HUES48 (cell line): Measurements from ENCODE around the gene SYNJ2.

Experiments used
- H3K27ac ChIP-seq: one replicate; pipeline ENCODE4 v1.7.0; 2013; ENCODE audit warnings: low read depth, low read length, inconsistent platforms
- H3K27me3 ChIP-seq: 2 replicates; pipeline ENCODE4 v1.6.1; 2013; ENCODE audit warnings: mild to moderate bottlenecking, low read length; ENCODE audit not compliant: control insufficient read depth, insufficient read depth
- H3K36me3 ChIP-seq: 2 replicates; pipeline ENCODE4 v1.6.1; 2013; ENCODE audit warnings: low read length; ENCODE audit not compliant: control insufficient read depth, insufficient read depth
- H3K4me1 ChIP-seq: 2 replicates; pipeline ENCODE4 v1.6.1; 2013; ENCODE audit warnings: mild to moderate bottlenecking, low read length; ENCODE audit not compliant: control insufficient read depth, insufficient read depth
- H3K4me3 ChIP-seq: 2 replicates; pipeline ENCODE4 v1.5.1; 2013; ENCODE audit warnings: mild to moderate bottlenecking, low read depth, low read length
- H3K9ac ChIP-seq: 2 replicates; pipeline ENCODE4 v1.6.1; 2013; ENCODE audit warnings: mild to moderate bottlenecking, low read depth, low read length, moderate library complexity
- H3K9me3 ChIP-seq: 2 replicates; pipeline ENCODE4 v1.6.1; 2013; ENCODE audit warnings: low read length; ENCODE audit not compliant: control insufficient read depth, insufficient read depth

SYNJ2 gene

DNA sequence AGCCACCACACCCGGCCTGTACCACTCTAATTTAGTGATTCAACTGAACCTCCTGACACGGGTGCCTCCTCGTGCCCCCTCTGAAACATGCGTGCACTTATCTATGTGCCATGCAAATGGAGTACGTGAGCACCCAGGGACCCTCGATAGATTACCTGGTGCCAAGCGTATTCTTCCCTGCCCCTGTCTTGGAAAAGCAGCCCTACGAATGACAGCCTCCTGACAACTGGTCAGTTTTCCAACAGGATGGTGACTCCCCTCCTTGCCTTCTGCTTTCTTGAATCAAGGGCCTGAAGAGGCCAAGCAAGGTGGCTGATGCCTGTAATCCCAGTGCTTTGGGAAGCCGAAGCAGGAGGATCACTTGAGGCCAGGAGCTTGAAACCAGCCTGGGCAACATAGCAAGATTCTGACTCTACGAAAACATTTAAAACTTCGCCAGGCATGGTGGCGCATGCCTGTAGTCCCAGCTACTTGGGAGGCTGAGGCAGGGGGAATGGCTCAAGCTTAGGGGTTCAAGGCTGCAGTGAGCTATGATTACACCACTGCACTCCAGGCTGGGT, 25.4 kb upstream of the SYNJ2 start:
- H3K9me3 ChIP-seq: peaks cover 12% of the 10 kb centered on the region
- H3K27ac ChIP-seq: no peak overlapping the region
- H3K9ac ChIP-seq: no peak overlapping the region
- no peaks in the 10 kb centered on the region for H3K36me3 ChIP-seq
- H3K27me3 ChIP-seq: no peaks in the 10 kb centered on the region
- peaks cover 6% of the 10 kb centered on the region for H3K4me1 ChIP-seq
- H3K4me3 ChIP-seq: no peak overlapping the region

DNA sequence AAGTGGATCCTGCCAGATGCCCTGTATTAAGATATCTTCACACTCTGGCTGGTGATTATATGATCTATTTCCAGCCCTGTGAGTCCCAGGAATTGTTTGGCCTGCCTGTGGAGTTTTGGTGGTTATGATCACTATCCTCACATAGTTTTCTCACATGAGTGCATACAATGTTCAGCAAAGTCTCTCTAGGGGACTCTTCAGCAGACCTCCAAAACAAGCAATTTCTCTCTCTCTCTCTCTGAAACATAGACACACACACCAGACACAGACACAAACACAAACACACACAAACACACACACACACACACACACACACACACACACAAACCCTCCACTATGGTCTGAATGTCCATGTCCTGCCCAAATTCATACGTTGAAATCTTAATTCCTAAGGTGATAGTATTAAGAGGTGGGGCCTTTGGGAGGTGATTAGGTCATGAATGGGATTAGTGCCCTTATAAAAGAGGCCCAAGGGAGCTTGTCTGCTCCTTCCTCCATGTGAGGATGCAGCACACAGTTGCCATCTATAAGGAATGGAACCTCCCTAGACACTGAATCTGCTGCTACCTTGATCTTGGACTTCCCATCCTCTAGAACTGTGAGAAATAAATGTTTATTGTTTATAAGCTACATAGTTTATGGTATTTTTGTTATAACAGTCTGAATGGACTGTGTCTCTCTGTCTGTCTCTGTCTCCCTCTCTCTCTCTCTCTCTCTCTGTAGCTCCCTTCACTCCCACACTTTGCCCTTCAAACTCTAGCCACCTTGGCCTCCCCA, 22.0 kb upstream of the SYNJ2 start:
- Histone ChIP-seq H3K27me3 (no peaks in the 10 kb centered on the region), H3K36me3 (no peaks in the 10 kb centered on the region), H3K4me1 (peaks cover 11% of the 10 kb centered on the region), H3K4me3 (no peak overlapping the region), H3K9me3 (peaks cover 12% of the 10 kb centered on the region), H3K27ac (no peak overlapping the region), H3K9ac (no peak overlapping the region)

DNA sequence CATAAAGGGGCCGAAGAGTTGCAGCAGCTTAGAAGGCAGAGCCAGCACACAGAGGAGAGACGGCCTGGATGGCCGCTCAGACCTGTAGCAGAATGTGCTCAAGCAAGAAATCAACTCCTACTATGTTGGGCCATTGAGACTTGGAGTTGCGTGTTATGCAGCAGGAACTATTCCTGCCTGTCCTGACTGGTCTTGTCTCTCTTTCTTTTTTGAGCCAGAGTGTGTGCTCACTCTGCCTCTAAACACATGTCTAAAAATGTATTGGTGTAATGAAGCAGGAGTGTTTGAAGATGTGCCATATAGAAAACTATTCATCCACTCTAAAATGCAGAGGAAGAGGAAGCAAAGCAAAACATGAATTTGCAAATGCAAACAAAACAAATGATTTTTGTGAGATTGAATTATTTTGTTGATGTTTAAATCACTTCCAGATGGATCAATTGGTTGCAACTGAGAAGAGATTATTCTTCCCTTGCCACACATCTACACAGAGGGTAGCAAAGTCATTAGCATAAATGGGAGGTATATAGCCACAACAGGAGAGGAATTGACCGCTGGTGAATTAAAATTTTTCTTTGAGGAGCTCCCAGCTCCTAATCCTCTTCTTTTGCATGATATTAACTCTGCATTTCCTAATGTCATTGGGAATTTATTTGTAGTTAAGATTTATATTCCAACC, 20.4 kb upstream of the SYNJ2 start:
- Histone ChIP-seq H3K4me3 (no peak overlapping the region), H3K4me1 (peaks cover 11% of the 10 kb centered on the region), H3K9ac (no peak overlapping the region), H3K36me3 (no peaks in the 10 kb centered on the region), H3K9me3 (peaks cover 12% of the 10 kb centered on the region), H3K27me3 (no peaks in the 10 kb centered on the region), H3K27ac (no peak overlapping the region)

DNA sequence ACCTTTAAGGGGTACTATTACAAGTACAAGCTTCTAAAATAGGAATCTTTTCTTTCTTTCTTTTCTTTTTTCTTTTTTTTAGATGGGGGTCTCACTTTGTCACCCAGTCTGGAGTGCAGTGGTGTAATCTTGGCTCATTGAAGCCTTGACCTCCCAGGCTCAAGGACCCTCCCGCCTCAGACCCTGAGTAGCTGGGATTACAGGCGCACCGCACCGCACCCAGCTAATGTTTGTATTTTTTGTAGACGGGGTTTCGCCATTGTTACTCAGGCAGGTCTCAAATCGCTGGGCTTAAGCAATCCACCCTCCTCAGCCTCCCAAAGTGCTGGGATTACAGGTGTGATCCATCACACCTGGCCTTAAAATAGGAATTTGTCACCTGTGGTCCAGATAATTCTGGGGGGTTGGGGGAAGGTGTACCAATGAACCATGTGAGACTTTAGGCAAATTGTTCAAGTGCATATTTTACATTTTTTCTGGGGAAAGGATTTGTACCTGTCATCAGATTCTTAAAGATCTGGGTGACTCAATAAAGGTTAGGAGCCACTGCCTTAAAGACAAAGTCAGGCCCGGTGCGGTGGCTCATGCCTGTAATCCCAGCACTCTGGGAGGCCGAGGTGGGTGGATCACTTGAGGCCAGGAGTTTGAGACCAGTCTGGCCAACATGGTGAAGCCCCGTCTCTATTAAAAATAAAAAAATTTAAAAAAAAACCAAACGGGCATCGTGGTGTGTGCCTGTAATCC, 19.7 kb upstream of the SYNJ2 start:
- Histone ChIP-seq H3K4me1 (peaks cover 11% of the 10 kb centered on the region), H3K36me3 (no peaks in the 10 kb centered on the region), H3K9me3 (peaks cover 12% of the 10 kb centered on the region), H3K27me3 (no peaks in the 10 kb centered on the region), H3K4me3 (no peak overlapping the region), H3K27ac (no peak overlapping the region), H3K9ac (no peak overlapping the region)

GRCh38 chr6:157962601-157963302, 18.9 kb upstream of the SYNJ2 start:
- no peak overlapping the region for H3K27ac ChIP-seq
- peaks cover 11% of the 10 kb centered on the region for H3K4me1 ChIP-seq
- no peaks in the 10 kb centered on the region for H3K27me3 ChIP-seq
- no peaks in the 10 kb centered on the region for H3K36me3 ChIP-seq
- no peak overlapping the region for H3K9ac ChIP-seq
- no peak overlapping the region for H3K4me3 ChIP-seq
- H3K9me3 ChIP-seq: peaks cover 12% of the 10 kb centered on the region

DNA sequence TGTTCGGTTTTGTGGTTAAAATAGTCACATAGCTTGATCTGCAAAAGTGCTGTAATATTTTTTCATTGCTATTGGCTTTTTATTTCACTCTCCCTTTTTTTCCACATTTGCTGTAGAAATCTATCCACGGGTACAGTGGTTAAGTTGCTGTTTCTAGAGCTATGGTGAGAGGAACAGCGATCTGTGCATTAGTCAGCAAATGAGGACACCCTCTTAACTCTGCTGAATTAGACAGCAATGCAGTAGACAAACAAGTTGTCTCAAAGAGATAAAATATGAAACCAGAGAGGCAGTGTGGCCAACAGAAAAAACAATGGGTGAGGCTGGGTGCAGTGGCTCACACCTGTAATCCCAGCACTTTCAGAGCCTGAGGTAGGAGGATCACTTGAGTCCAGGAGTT, 17.6 kb upstream of the SYNJ2 start:
- Histone ChIP-seq H3K4me3 (no peak overlapping the region), H3K36me3 (no peaks in the 10 kb centered on the region), H3K9ac (no peak overlapping the region), H3K9me3 (peaks cover 8% of the 10 kb centered on the region; the same call in 1 of the 2 replicates), H3K27me3 (no peaks in the 10 kb centered on the region), H3K27ac (no peak overlapping the region), H3K4me1 (peaks cover 13% of the 10 kb centered on the region)

DNA sequence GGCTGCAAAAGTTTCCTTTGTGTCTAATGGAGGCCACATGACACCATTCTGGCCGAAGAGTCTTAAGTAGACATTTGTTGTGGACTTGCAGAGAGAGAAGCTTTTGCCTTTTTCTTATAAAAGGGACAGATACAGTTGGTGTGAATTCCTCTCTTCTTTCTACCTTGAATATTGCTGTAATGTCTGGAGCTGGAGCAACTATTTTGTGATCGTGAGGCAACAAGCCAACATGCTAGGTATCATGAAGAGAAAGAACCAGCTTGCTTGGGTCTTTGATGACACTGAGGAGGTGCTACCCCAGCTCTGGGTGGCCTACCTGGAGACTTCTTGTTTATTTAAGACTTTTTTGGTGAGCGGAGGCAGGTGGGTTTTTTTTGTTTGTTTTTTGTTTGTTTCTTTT, 16.3 kb upstream of the SYNJ2 start:
- no peaks in the 10 kb centered on the region for H3K36me3 ChIP-seq
- H3K27ac ChIP-seq: no peak overlapping the region
- no peaks in the 10 kb centered on the region for H3K9me3 ChIP-seq
- H3K4me3 ChIP-seq: no peak overlapping the region
- H3K9ac ChIP-seq: no peak overlapping the region
- H3K4me1 ChIP-seq: peaks cover 15% of the 10 kb centered on the region
- no peaks in the 10 kb centered on the region for H3K27me3 ChIP-seq

- Histone ChIP-seq H3K36me3 (no peaks in the 10 kb centered on the region), H3K4me1 (peaks cover 9% of the 10 kb centered on the region), H3K27me3 (no peaks in the 10 kb centered on the region), H3K9ac (no peak overlapping the region), H3K4me3 (no peak overlapping the region), H3K9me3 (no peaks in the 10 kb centered on the region), H3K27ac (no peak overlapping the region)
These were observed 15.1 kb upstream of the SYNJ2 start for GRCh38 chr6:157966589-157966977.

DNA sequence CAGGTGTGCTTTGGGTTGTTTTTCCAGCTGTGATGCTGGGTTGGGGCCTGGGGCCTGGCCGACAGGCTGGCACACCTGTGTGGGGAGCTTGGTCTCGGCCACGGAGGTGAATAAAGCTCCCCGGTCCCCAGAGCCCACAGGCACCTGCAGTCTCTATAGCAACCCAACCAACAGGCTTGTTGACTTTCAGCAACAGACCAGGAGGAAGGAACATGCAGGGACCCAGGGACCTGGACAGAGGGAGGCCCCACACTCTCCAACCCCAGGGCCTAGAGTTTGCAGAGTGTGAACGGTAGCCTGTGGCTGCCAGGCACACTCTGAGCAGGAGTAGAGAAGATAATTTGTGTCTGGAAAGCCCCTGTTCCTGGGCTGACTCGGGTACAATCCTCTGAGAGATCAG, 14.6 kb upstream of the SYNJ2 start:
- peaks cover 5% of the 10 kb centered on the region; the same call in 1 of the 2 replicates for H3K4me1 ChIP-seq
- H3K9ac ChIP-seq: no peak overlapping the region
- H3K36me3 ChIP-seq: no peaks in the 10 kb centered on the region
- no peaks in the 10 kb centered on the region for H3K27me3 ChIP-seq
- H3K4me3 ChIP-seq: no peak overlapping the region
- no peaks in the 10 kb centered on the region for H3K9me3 ChIP-seq
- H3K27ac ChIP-seq: no peak overlapping the region

GRCh38 chr6:157967486-157967885, 14.2 kb upstream of the SYNJ2 start:
- H3K36me3 ChIP-seq: no peaks in the 10 kb centered on the region
- H3K27me3 ChIP-seq: no peaks in the 10 kb centered on the region
- no peak overlapping the region for H3K4me3 ChIP-seq
- no peaks in the 10 kb centered on the region for H3K9me3 ChIP-seq
- H3K27ac ChIP-seq: no peak overlapping the region
- H3K4me1 ChIP-seq: 0 out of 2 replicates have a peak, but pooled peaks cover 4% of the 10 kb centered on the region
- H3K9ac ChIP-seq: no peak overlapping the region
